ENCODE results near the gene BAIAP3. TPM values are rescaled to one million over a fixed set of nuclear protein-coding genes. Genes with fewer than 3 reads are reported as not detected.

Gene BAIAP3
- total and polyA plus RNA-seq, 2 donors (not counting 3 experiments of a cell fraction or from before 2014, with no cell fraction given), result 0.36 to 0.66 TPM

DNA sequence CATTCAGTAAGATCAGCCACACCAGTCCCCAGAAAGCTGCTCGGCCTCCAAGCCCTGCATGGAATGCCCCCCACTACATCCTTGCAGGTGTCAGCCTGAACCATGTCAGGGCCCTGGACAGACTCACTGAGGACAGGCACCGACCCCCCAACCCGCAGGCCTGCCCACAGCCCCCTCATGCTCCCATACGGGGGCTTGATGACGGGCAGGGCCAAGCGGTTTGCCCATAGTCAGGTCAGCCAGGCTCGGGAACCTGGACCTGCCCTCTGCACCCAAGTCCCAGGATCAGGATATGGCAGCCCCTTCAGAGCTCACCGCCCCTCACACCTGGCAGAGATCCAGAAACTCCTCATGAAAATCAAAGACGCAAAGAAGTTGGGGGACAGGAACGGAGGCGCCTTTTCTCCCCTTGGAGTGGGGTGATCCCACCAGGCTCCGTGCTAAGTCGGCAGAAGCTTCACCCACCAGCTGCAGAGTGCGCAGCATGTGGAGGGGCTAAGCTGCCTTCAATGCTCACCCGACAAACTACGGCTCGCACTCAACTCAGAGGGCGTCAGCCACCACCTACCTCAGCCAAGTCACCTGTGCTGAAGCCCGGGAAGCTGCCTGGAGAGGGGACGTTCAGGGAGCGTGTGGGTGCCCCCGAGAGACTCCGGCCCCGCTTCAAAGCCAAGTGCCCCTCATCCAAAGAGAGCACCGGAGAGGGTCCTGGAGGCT lies 44.8 kb downstream of the BAIAP3 start:
- CTCF ChIA-PET, result interaction anchor here (0.6 to 4.3 kb wide), 5 partner anchors 9 to 239 kb away, joined by 3 to 24 read pairs (median 3); no protein-coding TSS in a partner anchor

More for the DNA sequence above, 44.8 kb downstream of the BAIAP3 start:
- H4K20me1 ChIP-seq (replicated peaks; ENCODE audit: control insufficient read depth, extremely low read depth, insufficient read depth, low read length), result no peaks in the 10 kb centered on the region
- peaks cover 24% of the 10 kb centered on the region for H3K79me2 ChIP-seq (ENCODE audit: control insufficient read depth, insufficient read depth, low read length)
- BruUV-seq (replicated peaks), result no TSS peak
- no peaks in the 10 kb centered on the region for H3K9me3 ChIP-seq (replicated peaks; ENCODE audit: control insufficient read depth, insufficient read depth, low read length)
- H2AFZ ChIP-seq (ENCODE audit: low read depth, low read length), result no peak overlapping the region
- H3K27me3 ChIP-seq (ENCODE audit: control insufficient read depth in 2 of 2, insufficient read depth in 2 of 2, low read length in 2 of 2), result no peaks in the 10 kb centered on the region
- FAIRE-seq (no peak), DNase-seq (ENCODE audit: low read depth, low spot score) (no peak)
- POLR2A ChIA-PET, result interaction anchor here (0.5 kb wide), 1 partner anchor 9 kb away, joined by 3 read pairs; no protein-coding TSS in a partner anchor
- intact Hi-C loops (cut with micrococcal nuclease), result loop anchor here (5.0 kb wide), 1 partner anchor 329 kb away; the partner anchor contains the start of gene MAPK8IP3
- TF ChIP-seq JUN (IDR thresholded peaks at IDR 0.05; ENCODE audit: borderline replicate concordance, insufficient read depth, insufficient read length, low read depth) (no peak), MAX (IDR thresholded peaks at IDR 0.05; ENCODE audit: insufficient read depth, insufficient read length) (no peak), POLR2AphosphoS5 (IDR thresholded peaks at IDR 0.05; ENCODE audit: insufficient read depth, low read depth, low read length) (no peak), FOS (IDR thresholded peaks at IDR 0.05; ENCODE audit: borderline replicate concordance, insufficient read depth, low read length) (no peak), GATA2 (IDR thresholded peaks at IDR 0.05; ENCODE audit: insufficient read depth, insufficient read length, low read depth, low read length) (no peak), MYC (IDR thresholded peaks at IDR 0.05; ENCODE audit: low read depth, low read length) (no peak), POLR2A (IDR thresholded peaks at IDR 0.05; ENCODE audit: low read depth, low read length) (no peak), EZH2 (IDR thresholded peaks at IDR 0.05; ENCODE audit: borderline replicate concordance, low read depth, low read length, severe bottlenecking) (no peak)
- TF ChIP-seq, protein P1, sequence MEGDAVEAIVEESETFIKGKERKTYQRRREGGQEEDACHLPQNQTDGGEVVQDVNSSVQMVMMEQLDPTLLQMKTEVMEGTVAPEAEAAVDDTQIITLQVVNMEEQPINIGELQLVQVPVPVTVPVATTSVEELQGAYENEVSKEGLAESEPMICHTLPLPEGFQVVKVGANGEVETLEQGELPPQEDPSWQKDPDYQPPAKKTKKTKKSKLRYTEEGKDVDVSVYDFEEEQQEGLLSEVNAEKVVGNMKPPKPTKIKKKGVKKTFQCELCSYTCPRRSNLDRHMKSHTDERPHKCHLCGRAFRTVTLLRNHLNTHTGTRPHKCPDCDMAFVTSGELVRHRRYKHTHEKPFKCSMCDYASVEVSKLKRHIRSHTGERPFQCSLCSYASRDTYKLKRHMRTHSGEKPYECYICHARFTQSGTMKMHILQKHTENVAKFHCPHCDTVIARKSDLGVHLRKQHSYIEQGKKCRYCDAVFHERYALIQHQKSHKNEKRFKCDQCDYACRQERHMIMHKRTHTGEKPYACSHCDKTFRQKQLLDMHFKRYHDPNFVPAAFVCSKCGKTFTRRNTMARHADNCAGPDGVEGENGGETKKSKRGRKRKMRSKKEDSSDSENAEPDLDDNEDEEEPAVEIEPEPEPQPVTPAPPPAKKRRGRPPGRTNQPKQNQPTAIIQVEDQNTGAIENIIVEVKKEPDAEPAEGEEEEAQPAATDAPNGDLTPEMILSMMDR (IDR thresholded peaks at IDR 0.05; ENCODE audit: extremely low read depth in 1 of 2, insufficient read depth in 1 of 2, low read depth in 1 of 2, low read length in 2 of 2), result no peak
- peak overlapping the region; percentile 98 for H3K9ac ChIP-seq (replicated peaks; ENCODE audit: extremely low read depth, insufficient read depth, low read length)
- H3K4me3 ChIP-seq (replicated peaks in 1 of 3; ENCODE audit: insufficient read depth in 1 of 3, low read depth in 1 of 3, low read length in 3 of 3), result peak overlapping the region; percentile 10 to 41 (median 39)
- peak overlapping the region; percentile 91 for H3K27ac ChIP-seq (ENCODE audit: insufficient read depth, low read depth, low read length)
- H3K36me3 ChIP-seq (ENCODE audit: control insufficient read depth in 2 of 2, extremely low read depth in 1 of 2, insufficient read depth in 2 of 2, low read length in 2 of 2), result peaks cover 0 to 3% of the 10 kb centered on the region in 2 experiments
- H3K9me1 ChIP-seq (replicated peaks; ENCODE audit: control insufficient read depth, extremely low read depth, insufficient read depth, low read length), result no peaks in the 10 kb centered on the region
- dilution Hi-C loops (cut with MboI; ENCODE audit: extremely low pct_ligation_motif_present, low sequenced_read_pairs), result no loop called here
- peak overlapping the region; percentile 72 for H3K4me2 ChIP-seq (ENCODE audit: insufficient read depth, low read length)
- peaks cover 12% of the 10 kb centered on the region for H3K4me1 ChIP-seq (ENCODE audit: control insufficient read depth, extremely low read depth, insufficient read depth, low read length)
